Keratinocyte (primary cell): ENCODE results near the gene ENO1. TPM values are rescaled to one million over a fixed set of nuclear protein-coding genes. Genes with fewer than 3 reads are reported as not detected.

Experiments
- DNase-seq: peaks from one replicate; pipeline ENCODE4 v3.0.0-alpha.2; 2011; ENCODE audit warnings: low read depth, missing footprints, low spot score
- FAIRE-seq: peaks from 2 replicates; lab custom pipeline; 2011; peaks lifted over from hg19 to GRCh38; lab: Jason Lieb, UNC
- H2AFZ ChIP-seq: 2 replicates; pipeline ENCODE4 v1.6.0; 2012; ENCODE audit warnings: low read length, control low read depth, inconsistent platforms; ENCODE audit not compliant: control insufficient read depth
- H3K27ac ChIP-seq: 2 replicates; pipeline ENCODE4 v1.5.1; 2011; ENCODE audit warnings: low read length; ENCODE audit not compliant: control insufficient read depth, insufficient read depth
- H3K27me3 ChIP-seq: 3 replicates; pipeline ENCODE4 v1.6.0; 2011; ENCODE audit warnings: low read length; ENCODE audit not compliant: control insufficient read depth, insufficient read depth; ENCODE audit errors: extremely low read depth
- H3K36me3 ChIP-seq, 2 experiments: 2 replicates in 1 of 2; 3 replicates in 1 of 2; pipeline ENCODE4 v1.5.1; 2011; ENCODE audit warnings: low read length in 2 of 2, mild to moderate bottlenecking in 1 of 2; ENCODE audit not compliant: control insufficient read depth in 2 of 2, insufficient read depth in 2 of 2; ENCODE audit errors: extremely low read depth in 1 of 2
- H3K4me1 ChIP-seq: 3 replicates; pipeline ENCODE4 v1.5.1; 2011; ENCODE audit warnings: low read length; ENCODE audit not compliant: control insufficient read depth, insufficient read depth; ENCODE audit errors: extremely low read depth
- H3K4me2 ChIP-seq: 3 replicates; pipeline ENCODE4 v1.6.0; 2011; ENCODE audit warnings: low read depth, low read length; ENCODE audit not compliant: control insufficient read depth, insufficient read depth; ENCODE audit errors: extremely low read depth
- H3K4me3 ChIP-seq, 3 experiments: fragments of 200-600 bp in 1 of 3; sonication (generic) in 1 of 3; 2 replicates in 2 of 3; 3 replicates in 1 of 3; pipeline ENCODE4 v1.5.1; 2011 to 2016; ENCODE audit warnings: low read length in 3 of 3, mild to moderate bottlenecking in 3 of 3, control low read depth in 2 of 3, inconsistent platforms in 1 of 3, low read depth in 1 of 3, mixed read lengths in 1 of 3, mixed run types in 1 of 3, moderate library complexity in 1 of 3; ENCODE audit not compliant: control insufficient read depth in 2 of 3, insufficient read depth in 2 of 3; ENCODE audit errors: extremely low read depth in 1 of 3
- H3K79me2 ChIP-seq: 2 replicates; pipeline ENCODE4 v1.6.0; 2012; ENCODE audit warnings: low read length; ENCODE audit not compliant: control insufficient read depth, insufficient read depth
- H3K9ac ChIP-seq: 3 replicates; pipeline ENCODE4 v1.6.0; 2011; ENCODE audit warnings: low read length; ENCODE audit not compliant: control insufficient read depth, insufficient read depth; ENCODE audit errors: extremely low read depth
- H3K9me1 ChIP-seq: 3 replicates; pipeline ENCODE4 v1.6.0; 2011; ENCODE audit warnings: low read length; ENCODE audit not compliant: control insufficient read depth, insufficient read depth; ENCODE audit errors: extremely low read depth
- H3K9me3 ChIP-seq: 2 replicates; pipeline ENCODE4 v1.5.1; 2012; ENCODE audit warnings: low read depth, low read length; ENCODE audit not compliant: control insufficient read depth
- H4K20me1 ChIP-seq: 3 replicates; pipeline ENCODE4 v1.6.0; 2011; ENCODE audit warnings: low read length; ENCODE audit not compliant: control insufficient read depth, insufficient read depth; ENCODE audit errors: extremely low read depth
- EZH2 ChIP-seq: IDR thresholded peaks from one replicate; pipeline ENCODE4 v1.6.1; 2012; ENCODE audit warnings: inconsistent platforms, mild to moderate bottlenecking, low read length, moderate library complexity
- dilution Hi-C: fragments of 300-500 bp; cut with MboI; formaldehyde crosslinking; loops from one replicate; pipeline ENCODE4 v1.7.0; 2020; ENCODE audit warnings: low sequenced_read_pairs; ENCODE audit not compliant: extremely low pct_ligation_motif_present
- polyA plus RNA-seq, 5 experiments: library from polyadenylated mRNA; depleted of rRNA in 3 of 5; stranded (reverse) in 3 of 5; stranded (forward) in 1 of 5; unstranded in 1 of 5; fragments of >200 nt; gene quantifications; 1 replicate in 1 of 5; 2 replicates in 3 of 5; 3 replicates in 1 of 5; pipeline versions ENCODE4 v1.2.1 to v1.2.3, GENCODE V29; 2011 to 2012; ENCODE audit warnings: missing spikeins in 2 of 5, low read depth in 1 of 5, low replicate concordance in 1 of 5
- TF ChIP-seq, protein P1 (sequence below), 3 experiments: IDR thresholded peaks in 1 of 3; conservative IDR thresholded peaks in 1 of 3; optimal IDR thresholded peaks in 1 of 3; 2 replicates in 2 of 3; 3 replicates in 1 of 3; pipeline versions ENCODE3 to v1.5.1; 2011; ENCODE audit warnings: low read length in 3 of 3, mild to moderate bottlenecking in 3 of 3, moderate library complexity in 2 of 3, control low read depth in 1 of 3, inconsistent platforms in 1 of 3; ENCODE audit not compliant: insufficient read depth in 2 of 3; ENCODE audit errors: extremely low read depth in 1 of 3

The ENO1 gene
- polyA plus RNA-seq, 1 donor (not counting 4 experiments of a cell fraction or from before 2014, with no cell fraction given): 1,908 TPM

DNA sequence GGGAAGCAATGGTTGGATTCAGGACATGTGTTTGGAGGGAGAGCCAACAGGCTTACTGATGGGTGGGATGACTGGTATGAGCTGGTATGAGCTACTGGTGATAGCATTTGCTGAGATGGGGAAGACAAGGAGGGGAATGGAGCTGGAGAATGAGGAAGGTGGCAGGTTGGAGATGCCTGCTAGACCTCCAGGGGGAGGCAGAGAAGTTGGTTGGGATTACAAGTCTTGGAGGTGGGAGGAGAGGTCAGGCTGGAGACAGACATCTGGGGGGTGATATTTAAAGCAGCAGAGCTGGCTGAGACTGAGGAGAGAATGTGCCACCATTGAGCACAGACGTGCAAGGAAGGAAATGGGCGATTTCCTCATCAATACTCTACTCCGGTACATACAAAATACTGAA lies 31.8 kb upstream of the ENO1 start:
- Histone ChIP-seq H3K27ac (no peak overlapping the region), H3K9me1 (no peaks in the 10 kb centered on the region), H4K20me1 (no peaks in the 10 kb centered on the region), H3K27me3 (no peaks in the 10 kb centered on the region), H3K36me3 (no peaks in the 10 kb centered on the region), H3K4me1 (peaks cover 17% of the 10 kb centered on the region), H3K4me2 (no peak overlapping the region), H2AFZ (no peak overlapping the region), H3K4me3 (no peak overlapping the region), H3K9me3 (no peaks in the 10 kb centered on the region), H3K79me2 (no peaks in the 10 kb centered on the region), H3K9ac (no peak overlapping the region)
- FAIRE-seq (no peak), DNase-seq (no peak)
- TF ChIP-seq EZH2: no peak
- TF ChIP-seq, protein P1, sequence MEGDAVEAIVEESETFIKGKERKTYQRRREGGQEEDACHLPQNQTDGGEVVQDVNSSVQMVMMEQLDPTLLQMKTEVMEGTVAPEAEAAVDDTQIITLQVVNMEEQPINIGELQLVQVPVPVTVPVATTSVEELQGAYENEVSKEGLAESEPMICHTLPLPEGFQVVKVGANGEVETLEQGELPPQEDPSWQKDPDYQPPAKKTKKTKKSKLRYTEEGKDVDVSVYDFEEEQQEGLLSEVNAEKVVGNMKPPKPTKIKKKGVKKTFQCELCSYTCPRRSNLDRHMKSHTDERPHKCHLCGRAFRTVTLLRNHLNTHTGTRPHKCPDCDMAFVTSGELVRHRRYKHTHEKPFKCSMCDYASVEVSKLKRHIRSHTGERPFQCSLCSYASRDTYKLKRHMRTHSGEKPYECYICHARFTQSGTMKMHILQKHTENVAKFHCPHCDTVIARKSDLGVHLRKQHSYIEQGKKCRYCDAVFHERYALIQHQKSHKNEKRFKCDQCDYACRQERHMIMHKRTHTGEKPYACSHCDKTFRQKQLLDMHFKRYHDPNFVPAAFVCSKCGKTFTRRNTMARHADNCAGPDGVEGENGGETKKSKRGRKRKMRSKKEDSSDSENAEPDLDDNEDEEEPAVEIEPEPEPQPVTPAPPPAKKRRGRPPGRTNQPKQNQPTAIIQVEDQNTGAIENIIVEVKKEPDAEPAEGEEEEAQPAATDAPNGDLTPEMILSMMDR (optimal IDR thresholded peaks at IDR 0.05 in 1 of 3, IDR thresholded peaks at IDR 0.05 in 1 of 3, conservative IDR thresholded peaks at IDR 0.05 in 1 of 3; ENCODE audit: extremely low read depth in 1 of 3, insufficient read depth in 2 of 3, low read length in 3 of 3): no peak
- dilution Hi-C loops: no loop called here

DNA sequence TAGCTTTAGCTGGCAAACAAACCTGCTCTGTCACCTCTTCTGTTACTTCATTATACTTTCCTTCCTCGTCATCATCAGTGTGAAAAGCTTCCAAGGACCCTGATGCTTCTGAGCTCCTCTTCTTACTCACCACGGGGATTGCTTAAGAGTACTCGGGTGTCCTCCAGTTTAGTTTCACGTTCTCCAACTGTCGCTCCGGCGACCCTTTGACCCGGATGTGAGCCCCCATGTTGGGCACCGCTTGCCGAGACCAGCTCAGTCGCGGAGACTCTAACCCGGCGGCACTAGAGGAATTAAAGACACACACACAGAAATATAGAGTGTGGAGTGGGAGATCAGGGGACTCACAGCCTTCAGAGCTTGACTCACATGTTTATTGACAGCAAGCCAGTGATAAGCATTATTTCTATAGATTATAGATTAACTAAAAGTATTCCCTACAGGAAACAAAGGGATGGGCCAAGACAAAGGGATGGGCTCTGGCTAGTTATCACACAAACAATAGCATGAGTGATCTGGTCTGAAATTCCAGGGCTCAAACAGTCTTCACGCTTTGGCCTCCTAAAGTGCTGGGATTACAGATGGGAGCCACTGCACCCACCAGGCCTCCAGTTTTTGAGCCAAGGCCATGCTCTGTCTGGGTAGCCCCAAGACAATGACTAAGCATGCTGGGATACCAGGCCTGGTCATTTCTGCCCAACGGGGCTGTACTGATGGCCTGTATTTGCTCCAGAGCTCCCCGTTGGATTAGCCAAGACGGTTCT lies 30.1 kb upstream of the ENO1 start:
- Histone ChIP-seq H3K27me3 (no peaks in the 10 kb centered on the region), H3K9ac (no peak overlapping the region), H3K4me3 (no peak overlapping the region), H4K20me1 (no peaks in the 10 kb centered on the region), H3K27ac (no peak overlapping the region), H3K4me1 (peaks cover 31% of the 10 kb centered on the region), H3K79me2 (no peaks in the 10 kb centered on the region), H3K36me3 (no peaks in the 10 kb centered on the region), H3K4me2 (no peak overlapping the region), H2AFZ (no peak overlapping the region), H3K9me1 (no peaks in the 10 kb centered on the region), H3K9me3 (no peaks in the 10 kb centered on the region)
- FAIRE-seq (no peak), DNase-seq (no peak)
- dilution Hi-C loops: no loop called here
- TF ChIP-seq, protein P1 (optimal IDR thresholded peaks at IDR 0.05 in 1 of 3, IDR thresholded peaks at IDR 0.05 in 1 of 3, conservative IDR thresholded peaks at IDR 0.05 in 1 of 3; ENCODE audit: extremely low read depth in 1 of 3, insufficient read depth in 2 of 3, low read length in 3 of 3): no peak
- TF ChIP-seq EZH2: no peak
